Left renal cortex interstitium (tissue), 4 donors: ENCODE results near the gene TMEM106A. TPM values are rescaled to one million over a fixed set of nuclear protein-coding genes. Genes with fewer than 3 reads are reported as not detected.
"Not testable (repeated sequence)": the region's sequence is repeated elsewhere in the genome, so short reads cannot be mapped to it uniquely, and the experiment has no call there.

ENCODE experiments used
- DNase-seq, 4 donors: peaks; one replicate each; pipeline ENCODE4 v3.0.0-alpha.2; 2013; ENCODE audit warnings: low read depth in 4 of 4, low spot score in 2 of 4, missing footprints in 1 of 4
- polyA plus RNA-seq, 4 donors: library from polyadenylated mRNA; unstranded; fragments of 120-200 nt; gene quantifications; one replicate each; pipeline ENCODE4 v1.2.1, GENCODE V29; 2013; ENCODE audit not compliant: insufficient read length in 4 of 4

TMEM106A gene
- polyA plus RNA-seq, 4 donors, result 10.3 to 26.2 (median 19.2) TPM

DNA sequence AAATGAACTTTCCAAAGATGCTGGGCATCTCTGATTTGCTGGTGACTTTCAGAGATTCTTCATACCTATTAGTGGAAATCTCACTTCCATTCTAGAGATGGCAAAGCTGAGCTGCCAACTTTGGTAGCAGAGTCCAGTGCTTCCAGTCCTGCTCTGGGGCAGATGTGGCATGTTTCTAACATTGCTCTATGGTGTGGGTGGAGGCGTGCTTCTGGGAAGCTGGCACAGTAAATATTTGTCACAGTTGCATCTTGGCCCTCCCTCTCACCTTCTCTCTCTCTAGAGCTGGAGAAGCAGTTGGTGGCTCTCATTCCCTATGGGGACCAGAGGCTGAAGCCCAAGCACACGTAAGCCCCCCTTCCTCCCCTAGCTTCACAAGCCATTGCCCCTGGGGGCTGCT lies 1.9 kb downstream of the TMEM106A start:
- DNase-seq, result no peak

DNA sequence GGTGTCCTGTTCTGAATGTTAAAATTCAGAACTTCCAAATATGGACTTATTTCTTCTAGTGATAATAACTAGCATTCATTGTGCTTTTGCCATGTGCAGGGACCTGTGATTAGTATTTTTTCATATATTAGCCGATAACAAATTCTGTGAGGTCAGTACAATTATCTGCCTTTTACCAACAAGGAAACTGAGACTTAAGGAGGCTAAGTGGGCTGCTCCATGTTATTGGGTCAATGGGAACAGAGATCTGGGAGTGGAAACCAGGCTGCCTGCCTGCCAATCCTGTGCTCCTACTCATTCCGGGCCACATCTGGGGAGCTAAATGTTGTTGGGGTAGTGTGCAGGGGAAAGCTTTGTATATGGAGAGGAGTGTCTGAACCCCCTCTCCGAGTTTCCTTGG lies 3.7 kb downstream of the TMEM106A start:
- DNase-seq, result no peak

DNA sequence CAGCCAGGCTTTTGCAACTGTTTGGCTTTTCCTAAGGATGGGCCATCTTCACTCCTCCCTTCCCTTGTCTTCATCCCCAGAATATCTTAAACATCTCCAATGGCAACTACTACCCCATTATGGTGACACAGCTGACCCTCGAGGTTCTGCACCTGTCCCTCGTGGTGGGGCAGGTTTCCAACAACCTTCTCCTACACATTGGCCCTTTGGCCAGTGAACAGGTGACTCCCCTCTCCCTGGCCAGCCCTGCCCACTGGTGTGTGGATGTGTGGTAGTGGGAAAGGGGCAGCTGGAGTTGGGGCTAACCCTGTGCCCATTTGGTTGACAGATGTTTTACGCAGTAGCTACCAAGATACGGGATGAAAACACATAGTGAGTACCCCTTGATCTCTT lies 4.7 kb downstream of the TMEM106A start:
- DNase-seq, result no peak

DNA sequence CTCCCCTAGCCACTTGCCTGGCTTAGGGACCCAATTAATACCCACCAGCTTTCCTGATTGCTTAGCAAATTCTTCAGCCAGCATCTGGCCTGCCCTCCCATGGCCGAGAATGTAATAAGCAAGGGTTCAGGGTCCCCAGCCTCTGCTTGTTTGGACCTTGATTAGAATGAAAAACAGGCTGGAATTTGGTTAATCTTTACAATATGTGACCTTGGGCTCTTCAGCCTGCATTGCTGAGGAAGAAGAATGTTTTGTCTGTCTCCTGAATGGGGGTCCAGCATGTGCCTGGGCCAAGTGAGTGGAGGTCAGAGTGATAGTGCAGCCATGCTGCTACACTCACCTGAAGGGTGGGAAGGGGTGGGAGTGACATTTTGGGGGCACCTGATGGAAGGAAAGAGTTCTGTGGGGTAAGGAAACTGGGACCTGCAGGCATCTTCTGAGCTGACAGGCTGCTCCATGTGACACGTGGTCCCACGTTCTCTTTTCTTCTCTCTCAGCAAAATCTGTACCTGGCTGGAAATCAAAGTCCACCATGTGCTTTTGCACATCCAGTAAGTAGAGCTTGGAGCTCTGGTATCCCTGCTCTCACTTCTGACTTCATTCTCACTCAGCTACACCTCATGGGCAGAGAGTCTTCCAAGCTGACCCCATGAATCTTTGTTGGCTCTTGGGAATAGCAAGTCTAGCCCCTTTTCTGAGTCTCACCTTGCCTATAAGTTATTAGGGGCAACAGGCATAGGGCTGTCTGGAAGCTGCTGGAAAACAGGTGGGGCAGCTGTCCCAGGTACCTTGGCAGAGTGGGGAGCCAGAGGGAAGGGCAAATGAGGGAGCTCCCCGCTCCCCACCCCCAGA lies 5.3 kb downstream of the TMEM106A start:
- DNase-seq, result no peak

DNA sequence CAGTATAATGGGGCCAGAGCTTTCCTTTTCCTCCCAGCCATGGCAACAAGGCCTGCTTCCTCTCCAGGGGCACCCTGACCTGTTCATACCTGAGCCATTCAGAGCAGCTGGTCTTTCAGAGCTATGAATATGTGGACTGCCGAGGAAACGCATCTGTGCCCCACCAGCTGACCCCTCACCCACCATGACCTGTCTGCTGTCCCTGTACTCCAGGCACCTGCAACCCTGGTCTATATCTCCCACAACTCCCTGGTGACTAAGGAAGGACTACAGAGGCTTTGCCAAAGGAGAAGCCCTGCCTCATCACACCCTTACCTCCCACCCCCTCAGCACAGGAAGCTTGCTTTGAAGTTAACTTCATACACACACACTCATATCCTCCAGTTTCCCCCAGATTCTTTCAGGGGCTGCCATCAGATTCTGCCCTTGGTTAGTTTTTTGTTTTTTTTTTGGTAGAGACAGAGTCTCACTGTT lies 6.0 kb downstream of the TMEM106A start:
- no peak for DNase-seq

DNA sequence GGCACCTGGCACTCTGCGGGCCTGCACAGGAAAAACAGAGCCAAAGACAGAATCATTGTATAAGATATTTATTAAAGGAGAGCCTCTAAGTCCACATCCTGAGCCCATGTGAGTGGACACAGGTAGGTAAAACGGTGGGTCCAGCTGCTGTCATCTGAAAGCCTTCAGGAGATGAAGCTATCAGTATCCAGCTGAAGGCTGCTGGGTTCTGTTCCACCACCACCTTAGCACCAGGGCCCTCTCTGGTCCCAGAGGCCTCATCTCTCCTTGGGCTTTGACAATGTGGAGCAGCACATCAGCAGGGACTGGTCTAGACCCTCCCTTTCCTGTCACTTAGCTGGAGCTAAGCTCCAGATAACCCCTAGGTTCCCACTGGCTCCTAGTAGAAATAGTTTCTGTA lies 7.3 kb downstream of the TMEM106A start:
- no peak for DNase-seq

DNA sequence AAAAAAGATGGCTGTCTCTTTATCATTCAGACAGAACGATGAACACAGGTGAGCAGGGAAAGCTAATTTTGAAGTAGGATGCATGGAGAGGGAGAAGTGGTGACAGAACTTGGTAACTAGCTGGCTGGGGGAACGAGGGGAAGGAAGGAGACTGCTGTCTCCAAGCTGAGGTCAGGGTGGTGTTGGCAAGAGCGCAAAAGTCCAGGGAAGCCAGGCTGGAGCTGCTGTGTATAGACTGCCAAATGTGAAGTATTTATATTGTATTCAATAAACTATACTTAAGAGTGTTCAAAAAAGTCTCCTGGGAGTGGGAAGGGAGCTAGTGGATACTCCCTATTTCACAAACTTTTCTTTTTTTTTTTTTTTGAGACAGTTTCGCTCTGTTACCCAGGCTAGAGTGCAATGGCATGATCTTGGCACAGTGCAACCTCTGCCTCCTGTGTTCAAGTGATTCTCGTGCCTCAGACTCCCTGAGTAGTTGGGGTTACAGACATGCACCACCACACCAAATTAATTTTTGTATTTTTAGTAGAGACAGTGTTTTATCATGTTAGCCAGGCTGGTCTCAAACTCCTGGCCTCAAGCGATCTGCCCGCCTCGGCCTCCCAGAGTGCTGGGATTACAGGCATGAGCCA lies 8.2 kb downstream of the TMEM106A start:
- no peak for DNase-seq

DNA sequence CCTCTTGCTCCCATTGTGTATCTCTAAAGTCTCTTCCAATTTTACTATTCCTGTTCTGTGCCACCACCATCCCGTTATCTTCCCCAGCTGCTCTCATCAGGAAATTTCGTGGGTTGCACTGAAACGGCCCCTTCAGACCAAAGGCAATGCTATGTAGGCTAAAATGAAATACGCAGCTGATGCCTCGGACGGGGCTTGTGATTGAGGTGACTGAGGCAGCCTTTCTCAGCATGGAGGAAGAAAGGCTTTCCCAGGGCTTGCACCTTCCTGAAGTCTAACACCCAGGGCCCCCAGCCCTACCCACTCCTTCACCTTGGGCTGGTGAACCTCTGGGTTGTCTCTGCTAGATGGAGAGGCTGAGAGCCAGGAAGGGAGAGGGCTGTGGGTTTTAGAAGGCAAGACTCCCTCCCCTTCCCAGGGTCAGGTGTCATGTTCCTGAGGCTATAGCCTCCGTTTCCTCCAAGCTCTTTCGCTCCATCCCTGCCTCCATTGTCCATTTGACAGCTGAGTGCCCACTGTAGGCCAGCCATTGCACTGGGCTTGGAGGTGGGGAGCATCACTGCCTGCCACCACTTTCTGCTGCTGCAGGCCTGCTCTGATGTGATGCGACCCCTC lies 8.9 kb downstream of the TMEM106A start:
- DNase-seq, result no peak

DNA sequence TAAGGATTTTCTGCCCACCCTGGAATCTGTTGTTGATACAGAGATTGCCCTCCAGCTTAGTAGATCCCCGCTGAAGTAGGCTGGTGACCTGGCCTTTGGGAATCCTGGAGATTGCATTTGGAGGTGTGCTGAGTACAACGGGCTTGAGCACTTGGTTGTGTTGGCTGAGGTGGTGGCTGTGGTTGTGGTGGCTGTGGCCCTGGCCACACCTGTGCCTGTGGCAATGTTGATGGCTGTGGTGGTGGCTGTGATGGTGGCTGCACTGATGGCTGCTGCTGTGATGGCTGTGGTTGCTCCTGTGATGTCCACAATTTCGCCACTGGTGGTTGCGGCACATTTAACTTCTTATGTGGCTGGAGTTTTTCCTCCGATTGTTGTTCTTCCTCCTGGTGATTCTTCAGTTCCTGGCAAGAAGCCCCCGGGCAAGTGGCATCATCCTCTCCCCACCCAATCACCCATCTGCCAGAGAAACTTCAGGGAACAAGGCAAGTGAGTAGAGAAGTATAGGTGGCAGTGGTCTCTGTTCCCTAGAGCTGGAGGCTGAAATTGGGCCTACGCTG lies 12.6 kb downstream of the TMEM106A start:
- DNase-seq, result no peak

DNA sequence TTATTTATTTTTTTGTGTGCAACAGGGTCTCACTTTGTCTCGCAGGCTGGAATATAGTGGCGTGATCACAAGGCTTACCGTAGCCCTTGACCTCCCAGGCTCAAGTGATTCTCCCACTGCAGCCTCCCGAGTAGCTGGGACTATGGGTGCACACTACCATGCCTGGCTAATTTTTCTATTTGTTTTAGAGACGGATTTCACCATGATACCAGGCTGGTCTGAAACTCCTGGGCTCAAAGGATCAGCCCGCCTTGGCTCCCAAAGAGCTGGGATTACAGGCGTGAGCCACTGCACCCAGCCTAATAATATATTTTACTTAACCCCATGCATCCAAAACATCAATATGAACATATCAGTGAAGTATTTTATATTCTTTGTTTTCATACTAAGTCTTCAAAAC lies 14.7 kb downstream of the TMEM106A start:
- no peak for DNase-seq

DNA sequence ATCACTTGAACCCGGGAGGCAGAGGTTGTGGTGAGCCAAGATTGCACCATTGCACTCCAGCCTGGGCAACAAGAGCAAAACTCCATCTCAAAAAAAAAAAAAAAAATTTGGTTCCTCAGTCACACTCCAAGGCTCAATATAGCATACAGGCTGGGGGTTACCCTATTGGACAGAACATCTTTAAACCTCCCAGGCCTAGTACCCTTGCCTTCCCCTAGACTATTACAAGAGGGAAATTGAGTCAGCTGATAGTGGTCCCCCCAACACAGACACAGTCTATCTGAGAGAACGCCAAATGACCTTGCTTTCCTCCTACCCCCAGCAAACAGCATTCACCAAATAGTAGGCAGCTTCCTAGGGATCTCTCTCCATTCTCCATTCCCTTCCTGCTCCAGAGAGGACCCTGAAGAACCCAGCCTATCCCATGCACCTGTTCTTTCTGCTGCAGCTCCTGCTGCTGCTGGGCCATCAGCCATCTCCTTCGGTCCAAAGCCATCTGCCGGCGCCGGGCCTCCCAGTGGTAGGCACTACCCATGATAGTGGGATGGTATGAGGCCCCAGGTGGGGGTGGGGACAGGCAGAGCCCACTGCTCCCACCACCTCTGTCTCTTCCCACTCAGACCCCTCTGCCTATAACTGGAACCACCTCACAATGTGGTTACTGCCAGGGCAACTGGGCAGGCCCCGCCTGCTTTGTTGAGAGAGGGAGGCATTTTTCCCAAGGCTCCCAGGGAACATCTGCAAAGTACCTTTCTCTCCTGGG lies 16.5 kb downstream of the TMEM106A start, which contains the start of gene CCDC200:
TSS of gene CCDC200 (minus strand) at position 604 of the 763 bp plus-strand sequence. CDS start at position 535, 69 bp downstream.
- not testable (repeated sequence) for DNase-seq

DNA sequence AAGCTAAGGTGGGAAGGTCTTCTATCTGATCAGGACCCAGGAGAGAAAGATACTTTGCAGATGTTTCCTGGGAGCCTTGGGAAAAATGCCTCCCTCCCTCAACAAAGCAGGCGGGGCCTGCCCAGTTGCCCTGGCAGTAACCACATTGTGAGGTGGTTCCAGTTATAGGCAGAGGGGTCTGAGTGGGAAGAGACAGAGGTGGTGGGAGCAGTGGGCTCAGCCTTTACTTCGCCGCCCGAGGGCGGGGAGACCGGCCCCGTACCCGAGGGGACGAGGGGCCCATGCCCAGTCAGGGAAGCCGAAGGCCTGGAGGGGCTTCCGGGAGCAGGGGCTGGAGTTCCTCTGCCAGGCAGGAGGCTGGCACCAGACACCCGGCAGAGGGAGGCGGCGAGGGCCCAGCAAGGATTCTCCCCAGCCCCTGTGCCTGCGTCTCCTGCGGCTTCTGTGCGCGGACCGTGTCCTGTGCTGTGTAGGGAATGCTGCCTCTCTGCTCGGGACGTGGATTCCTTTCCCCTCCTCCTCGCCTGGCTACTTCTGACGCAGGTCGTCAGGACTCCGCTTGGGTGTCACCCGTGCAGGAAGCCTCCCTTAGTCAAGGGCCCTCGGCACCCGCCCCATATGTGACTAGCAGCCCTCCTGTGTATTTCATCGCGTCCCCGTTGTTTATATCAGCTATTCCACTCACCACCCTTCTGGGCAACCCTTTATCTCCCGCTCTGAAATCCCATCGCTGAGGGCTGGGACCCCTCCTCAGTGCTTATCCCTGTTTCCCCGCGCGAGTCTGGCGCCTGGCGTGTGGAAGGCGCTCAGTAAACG lies 19.7 kb downstream of the TMEM106A start:
- not testable (repeated sequence) for DNase-seq

DNA sequence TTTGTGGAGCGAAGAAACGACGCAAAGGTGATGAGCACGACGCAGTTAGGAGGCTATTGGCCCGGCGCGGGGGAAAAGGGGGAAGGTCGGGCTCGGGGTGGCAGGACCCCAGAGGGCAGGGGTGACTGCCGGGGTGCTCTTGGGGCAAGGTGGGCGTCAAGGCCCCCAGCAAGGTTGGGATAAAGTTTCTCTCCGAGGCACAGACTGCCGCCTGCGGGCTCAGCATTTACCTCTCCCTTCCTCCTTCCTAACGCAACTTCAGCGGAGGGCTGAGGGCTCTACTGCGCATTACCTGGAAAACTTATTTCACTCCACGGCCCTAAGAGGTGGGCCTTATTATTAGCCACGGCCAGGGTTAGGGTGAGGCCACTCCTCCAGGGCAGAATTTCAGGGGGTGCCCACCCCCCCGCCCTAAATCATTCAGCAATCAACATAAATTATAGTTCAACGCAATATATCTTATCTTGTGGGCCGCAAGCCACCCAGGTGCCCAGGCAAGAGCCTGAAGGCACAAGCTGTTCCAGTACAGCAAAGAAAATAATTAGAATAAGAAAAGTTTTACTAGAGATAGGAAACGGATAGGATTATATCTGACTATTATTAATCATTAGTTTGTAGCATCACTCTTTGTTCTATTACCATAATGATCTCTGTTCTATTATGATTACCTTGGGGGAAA lies 20.5 kb downstream of the TMEM106A start:
- not testable (repeated sequence) for DNase-seq

DNA sequence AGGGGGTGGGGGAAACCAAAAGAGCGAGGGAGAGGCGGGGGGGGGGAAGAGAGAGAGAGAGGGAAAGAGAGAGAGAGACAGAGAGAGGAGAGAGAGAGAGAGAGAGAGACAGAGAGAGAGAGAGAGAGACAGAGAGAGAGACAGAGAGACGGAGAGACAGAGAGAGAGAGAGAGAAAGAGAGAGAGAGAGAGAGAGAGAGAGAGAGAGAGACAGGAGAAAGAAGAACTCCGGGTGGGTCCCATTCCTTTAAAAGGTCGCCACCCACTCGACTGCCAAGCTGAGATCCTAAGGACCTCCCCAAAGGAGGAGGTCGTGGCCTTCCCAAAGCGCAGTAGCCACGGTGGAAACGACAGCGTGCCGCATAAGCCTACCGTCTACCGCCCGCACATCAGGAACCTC lies 21.6 kb downstream of the TMEM106A start:
- DNase-seq, result not testable (repeated sequence)

DNA sequence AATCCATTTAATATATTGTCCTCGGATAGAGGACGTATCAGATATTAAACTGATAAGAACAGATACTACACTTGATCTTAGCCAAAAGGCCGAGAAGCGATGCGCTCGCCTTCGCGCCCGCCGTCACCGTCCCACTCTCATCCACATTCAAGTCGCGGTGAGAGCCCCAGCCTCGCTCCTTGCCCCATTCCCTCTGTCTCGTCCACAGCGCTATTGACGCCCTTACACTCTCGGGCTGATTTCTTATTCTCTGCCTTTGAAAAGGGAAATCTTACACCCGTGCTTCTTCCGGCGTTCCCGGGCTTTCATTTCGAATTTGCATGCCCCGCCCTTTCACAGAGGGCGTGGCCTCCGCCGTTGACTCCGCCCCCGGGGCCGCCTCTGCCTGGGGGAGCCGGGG lies 22.2 kb downstream of the TMEM106A start, which contains the start of gene RNU2-1:
TSS of gene RNU2-1 (minus strand) at position 101 of the 400 bp plus-strand sequence.
- not testable (repeated sequence) for DNase-seq

DNA sequence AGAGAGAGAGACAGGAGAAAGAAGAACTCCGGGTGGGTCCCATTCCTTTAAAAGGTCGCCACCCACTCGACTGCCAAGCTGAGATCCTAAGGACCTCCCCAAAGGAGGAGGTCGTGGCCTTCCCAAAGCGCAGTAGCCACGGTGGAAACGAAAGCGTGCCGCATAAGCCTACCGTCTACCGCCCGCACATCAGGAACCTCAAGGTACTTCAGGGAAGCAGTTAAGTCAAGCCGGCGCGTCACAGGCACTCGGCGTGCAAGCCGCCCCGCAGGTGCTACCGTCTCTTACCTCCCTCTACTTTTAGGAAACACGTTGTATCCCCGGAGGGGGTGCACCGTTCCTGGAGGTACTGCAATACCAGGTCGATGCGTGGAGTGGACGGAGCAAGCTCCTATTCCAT lies 27.9 kb downstream of the TMEM106A start:
- not testable (repeated sequence) for DNase-seq

DNA sequence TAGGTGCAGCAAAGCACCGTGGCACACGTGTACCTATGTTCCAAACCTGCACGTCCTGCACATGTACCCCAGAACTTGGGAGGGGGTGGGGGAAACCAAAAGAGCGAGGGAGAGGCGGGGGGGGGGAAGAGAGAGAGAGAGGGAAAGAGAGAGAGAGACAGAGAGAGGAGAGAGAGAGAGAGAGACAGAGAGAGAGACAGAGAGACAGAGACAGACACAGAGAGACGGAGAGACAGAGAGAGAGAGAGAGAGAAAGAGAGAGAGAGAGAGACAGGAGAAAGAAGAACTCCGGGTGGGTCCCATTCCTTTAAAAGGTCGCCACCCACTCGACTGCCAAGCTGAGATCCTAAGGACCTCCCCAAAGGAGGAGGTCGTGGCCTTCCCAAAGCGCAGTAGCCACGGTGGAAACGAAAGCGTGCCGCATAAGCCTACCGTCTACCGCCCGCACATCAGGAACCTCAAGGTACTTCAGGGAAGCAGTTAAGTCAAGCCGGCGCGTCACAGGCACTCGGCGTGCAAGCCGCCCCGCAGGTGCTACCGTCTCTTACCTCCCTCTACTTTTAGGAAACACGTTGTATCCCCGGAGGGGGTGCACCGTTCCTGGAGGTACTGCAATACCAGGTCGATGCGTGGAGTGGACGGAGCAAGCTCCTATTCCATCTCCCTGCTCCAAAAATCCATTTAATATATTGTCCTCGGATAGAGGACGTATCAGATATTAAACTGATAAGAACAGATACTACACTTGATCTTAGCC lies 29.1 kb downstream of the TMEM106A start:
- not testable (repeated sequence) for DNase-seq

DNA sequence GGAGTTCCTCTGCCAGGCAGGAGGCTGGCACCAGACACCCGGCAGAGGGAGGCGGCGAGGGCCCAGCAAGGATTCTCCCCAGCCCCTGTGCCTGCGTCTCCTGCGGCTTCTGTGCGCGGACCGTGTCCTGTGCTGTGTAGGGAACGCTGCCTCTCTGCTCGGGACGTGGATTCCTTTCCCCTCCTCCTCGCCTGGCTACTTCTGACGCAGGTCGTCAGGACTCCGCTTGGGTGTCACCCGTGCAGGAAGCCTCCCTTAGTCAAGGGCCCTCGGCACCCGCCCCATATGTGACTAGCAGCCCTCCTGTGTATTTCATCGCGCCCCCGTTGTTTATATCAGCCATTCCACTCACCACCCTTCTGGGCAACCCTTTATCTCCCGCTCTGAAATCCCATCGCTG lies 34.8 kb downstream of the TMEM106A start:
- not testable (repeated sequence) for DNase-seq
